Astrocyte (in vitro differentiated cells and primary cell): Measurements from ENCODE around the gene RAB4A. TPM values are rescaled to one million over a fixed set of nuclear protein-coding genes. Genes with fewer than 3 reads are reported as not detected.

ENCODE experiments used
- DNase-seq: peaks from one replicate; pipeline ENCODE4 v3.0.0-alpha.2; 2010; ENCODE audit warnings: low read depth
- FAIRE-seq: peaks from 2 replicates; lab custom pipeline; 2011; peaks lifted over from hg19 to GRCh38; lab: Jason Lieb, UNC
- H2AFZ ChIP-seq: 2 replicates; pipeline ENCODE4 v1.6.0; 2012; ENCODE audit warnings: low read depth, low read length, inconsistent platforms
- H3K27ac ChIP-seq: 2 replicates; pipeline ENCODE4 v1.5.1; 2011; ENCODE audit warnings: low read depth, low read length, inconsistent platforms
- H3K27me3 ChIP-seq: 2 replicates; pipeline ENCODE4 v1.6.0; 2011; ENCODE audit warnings: low read length, inconsistent platforms; ENCODE audit not compliant: insufficient read depth
- H3K36me3 ChIP-seq: 2 replicates; pipeline ENCODE4 v1.5.1; 2011; ENCODE audit warnings: low read length, inconsistent platforms; ENCODE audit not compliant: insufficient read depth
- H3K4me1 ChIP-seq: 2 replicates; pipeline ENCODE4 v1.5.1; 2011; ENCODE audit warnings: low read length, inconsistent platforms; ENCODE audit not compliant: insufficient read depth
- H3K4me2 ChIP-seq: 2 replicates; pipeline ENCODE4 v1.6.0; 2012; ENCODE audit warnings: low read length, inconsistent platforms
- H3K4me3 ChIP-seq: 2 replicates; pipeline ENCODE4 v1.5.1; 2011; ENCODE audit warnings: low read depth, mild to moderate bottlenecking, low read length, inconsistent platforms; ENCODE audit not compliant: insufficient read depth
- H3K79me2 ChIP-seq: 2 replicates; pipeline ENCODE4 v1.6.0; 2012; ENCODE audit warnings: mild to moderate bottlenecking, low read length, inconsistent platforms; ENCODE audit not compliant: insufficient read depth
- H3K9ac ChIP-seq: 2 replicates; pipeline ENCODE4 v1.6.0; 2012; ENCODE audit warnings: mild to moderate bottlenecking, low read length, inconsistent platforms
- H3K9me3 ChIP-seq: 2 replicates; pipeline ENCODE4 v1.5.1; 2012; ENCODE audit warnings: low read depth, mild to moderate bottlenecking, low read length, inconsistent platforms; ENCODE audit not compliant: insufficient read depth
- H4K20me1 ChIP-seq: 2 replicates; pipeline ENCODE4 v1.6.0; 2012; ENCODE audit warnings: low read length, inconsistent platforms; ENCODE audit not compliant: insufficient read depth
- H3K27ac Mint-ChIP-seq: one replicate; pipeline ENCODE4 v1.8.0; 2021; ENCODE audit warnings: mild to moderate bottlenecking, mixed read lengths; ENCODE audit not compliant: unreplicated experiment
- H3K27me3 Mint-ChIP-seq: one replicate; pipeline ENCODE4 v1.8.0; 2021; ENCODE audit warnings: low read depth, mixed read lengths; ENCODE audit not compliant: unreplicated experiment
- H3K36me3 Mint-ChIP-seq: one replicate; pipeline ENCODE4 v1.8.0; 2021; ENCODE audit warnings: low read depth, mixed read lengths; ENCODE audit not compliant: unreplicated experiment
- H3K4me1 Mint-ChIP-seq: one replicate; pipeline ENCODE4 v1.8.0; 2021; ENCODE audit warnings: low read depth, mixed read lengths; ENCODE audit not compliant: unreplicated experiment
- H3K4me3 Mint-ChIP-seq: one replicate; pipeline ENCODE4 v1.8.0; 2021; ENCODE audit warnings: mild to moderate bottlenecking, moderate library complexity, mixed read lengths; ENCODE audit not compliant: unreplicated experiment
- H3K9me3 Mint-ChIP-seq: one replicate; pipeline ENCODE4 v1.8.0; 2021; ENCODE audit warnings: mild to moderate bottlenecking, mixed read lengths; ENCODE audit not compliant: unreplicated experiment
- CTCF ChIP-seq: IDR thresholded peaks from 2 replicates; pipeline ENCODE4 v1.5.1; 2011; ENCODE audit warnings: low read depth, mild to moderate bottlenecking, inconsistent platforms, low read length, moderate library complexity; ENCODE audit not compliant: insufficient read depth
- EZH2 ChIP-seq: IDR thresholded peaks from 2 replicates; pipeline ENCODE4 v1.6.1; 2012; ENCODE audit warnings: mild to moderate bottlenecking, low read length, inconsistent platforms; ENCODE audit not compliant: insufficient read depth
- total RNA-seq: library from RNA; stranded (reverse); gene quantifications from 2 replicates; pipeline ENCODE4 v1.2.1, GENCODE V29; 2021

The RAB4A gene
- total RNA-seq, 1 donor from 2014 or later, result 58.6 TPM

GRCh38 chr1:229248821-229249817 lies 21.8 kb upstream of the RAB4A start:
- no peak overlapping the region for H3K9ac ChIP-seq
- Mint-ChIP-seq H3K27ac (no peak overlapping the region), H3K9me3 (peaks cover 6% of the 10 kb centered on the region), H3K4me3 (no peak overlapping the region), H3K36me3 (no peaks in the 10 kb centered on the region), H3K27me3 (peaks cover 2% of the 10 kb centered on the region), H3K4me1 (peaks cover 9% of the 10 kb centered on the region)
- peaks cover 2% of the 10 kb centered on the region for H3K27me3 ChIP-seq
- H4K20me1 ChIP-seq, result no peaks in the 10 kb centered on the region
- no peak overlapping the region for H2AFZ ChIP-seq
- no peak overlapping the region for H3K27ac ChIP-seq
- TF ChIP-seq EZH2, result no peak
- TF ChIP-seq CTCF, result no peak
- no peaks in the 10 kb centered on the region for H3K9me3 ChIP-seq
- H3K36me3 ChIP-seq, result no peaks in the 10 kb centered on the region
- no peaks in the 10 kb centered on the region for H3K79me2 ChIP-seq
- FAIRE-seq (no peak), DNase-seq (no peak)
- H3K4me2 ChIP-seq, result no peak overlapping the region
- H3K4me1 ChIP-seq, result peaks cover 5% of the 10 kb centered on the region
- H3K4me3 ChIP-seq, result no peak overlapping the region

GRCh38 chr1:229249854-229250644 lies 20.9 kb upstream of the RAB4A start:
- H3K4me3 Mint-ChIP-seq, result no peak overlapping the region
- Histone ChIP-seq H3K9me3 (no peaks in the 10 kb centered on the region), H3K4me2 (no peak overlapping the region), H4K20me1 (no peaks in the 10 kb centered on the region), H3K36me3 (no peaks in the 10 kb centered on the region), H3K4me3 (no peak overlapping the region), H3K79me2 (no peaks in the 10 kb centered on the region), H3K4me1 (peaks cover 5% of the 10 kb centered on the region), H2AFZ (no peak overlapping the region), H3K9ac (no peak overlapping the region), H3K27ac (no peak overlapping the region), H3K27me3 (peaks cover 2% of the 10 kb centered on the region)
- peaks cover 2% of the 10 kb centered on the region for H3K9me3 Mint-ChIP-seq
- H3K27ac Mint-ChIP-seq, result no peak overlapping the region
- no peaks in the 10 kb centered on the region for H3K36me3 Mint-ChIP-seq
- FAIRE-seq (no peak), DNase-seq (no peak)
- H3K4me1 Mint-ChIP-seq, result peaks cover 9% of the 10 kb centered on the region
- TF ChIP-seq CTCF, result no peak
- TF ChIP-seq EZH2, result no peak
- H3K27me3 Mint-ChIP-seq, result peaks cover 2% of the 10 kb centered on the region
